Suppressor macrophage treated with lipopolysaccharide for 4 hours (primary cell): Measurements from ENCODE around the gene MYL2.

Source experiments
- DNase-seq: peaks from one replicate; pipeline ENCODE4 v3.0.0-alpha.2; 2020

Gene MYL2

GRCh38 chr12:110929818-110930217, 9.4 kb upstream of the MYL2 start:
- DNase-seq, result no peak

- DNase-seq, result no peak
Observed at GRCh38 chr12:110928700-110929099, 8.3 kb upstream of the MYL2 start.

DNA sequence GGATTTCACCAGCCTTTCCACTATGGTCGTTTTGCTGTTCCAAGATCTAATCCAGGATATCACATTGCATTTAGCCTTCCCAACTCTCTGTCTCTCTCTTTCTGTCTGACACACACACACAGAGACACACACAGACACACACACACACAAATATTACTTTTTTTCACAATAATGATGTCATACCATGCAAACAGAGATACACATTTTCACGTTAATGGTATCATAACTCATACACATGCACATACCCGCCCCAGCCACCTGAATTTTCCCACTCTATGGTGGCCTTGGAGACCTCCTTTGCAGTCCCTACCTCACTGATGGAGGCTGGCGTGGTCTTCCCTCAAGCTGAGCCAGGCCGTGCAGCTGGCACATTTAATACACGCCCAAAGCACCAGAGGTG, 7.2 kb upstream of the MYL2 start:
- DNase-seq, result no peak

- no peak for DNase-seq
Observed at GRCh38 chr12:110923692-110924334, 3.4 kb upstream of the MYL2 start.

DNA sequence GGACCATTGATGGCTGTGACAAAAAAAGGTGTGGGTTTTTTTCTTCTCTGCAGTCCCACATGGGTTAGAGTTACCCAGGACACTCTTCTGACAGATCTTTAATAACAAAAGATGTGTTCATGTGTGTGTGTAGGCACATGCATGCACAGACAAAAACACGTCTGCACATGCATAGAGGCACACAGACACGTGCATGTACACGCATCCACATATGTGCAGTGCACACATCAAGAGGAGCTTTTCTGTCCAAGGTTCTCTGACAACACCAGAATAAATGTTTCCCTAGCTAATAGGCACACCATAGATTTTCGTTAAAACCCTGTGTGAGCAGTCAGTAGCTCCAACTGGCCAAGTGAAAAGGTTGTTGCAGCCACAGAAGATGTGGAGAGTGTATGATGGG, 2.8 kb upstream of the MYL2 start:
- DNase-seq, result no peak

DNA sequence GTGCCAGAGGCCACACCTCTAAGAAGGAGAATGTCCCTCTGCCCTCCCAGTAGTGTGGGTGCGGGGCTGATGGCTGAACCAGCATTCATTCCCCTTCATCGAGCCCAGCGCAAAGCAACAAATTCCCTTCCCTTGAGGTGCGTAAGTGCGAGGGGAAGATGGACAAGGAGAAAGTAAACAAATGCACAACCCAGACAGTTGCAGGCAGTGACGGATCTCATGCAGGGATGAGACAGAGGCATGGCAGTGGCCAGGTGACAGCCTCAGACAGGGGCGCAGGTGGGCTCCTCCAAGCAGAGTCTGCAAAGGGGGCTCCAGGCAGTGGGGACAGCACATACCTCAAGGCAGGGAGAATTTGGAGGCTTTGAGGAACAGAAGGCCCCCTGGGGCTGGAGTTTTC, 2.3 kb upstream of the MYL2 start:
- DNase-seq, result no peak

- DNase-seq, result no peak
Observed at GRCh38 chr12:110921262-110921661, 883 bp upstream of the MYL2 start.

GRCh38 chr12:110919720-110920119, 659 bp downstream of the MYL2 start:
- DNase-seq, result no peak

DNA sequence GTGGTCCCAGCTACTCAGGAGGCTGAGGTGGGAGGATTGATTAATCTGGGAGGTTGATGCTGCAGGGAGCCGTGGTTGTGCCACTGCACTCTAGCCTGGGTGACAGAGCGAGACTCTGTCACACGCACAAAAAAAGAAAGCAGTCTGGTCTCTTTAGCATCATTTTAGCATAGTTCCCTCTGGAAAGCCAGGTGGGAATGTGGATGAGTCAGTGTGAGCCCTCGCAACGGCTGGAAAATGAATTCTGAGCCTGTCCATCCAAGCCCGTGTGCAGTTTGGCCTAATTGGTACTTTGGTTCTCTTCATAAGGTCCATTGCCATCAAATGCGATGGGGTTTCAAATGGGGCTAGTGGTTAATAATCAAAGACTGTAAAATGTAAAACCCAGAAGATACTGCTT, 2.4 kb downstream of the MYL2 start:
- DNase-seq, result no peak

- DNase-seq, result no peak
Observed at GRCh38 chr12:110917467-110917866, 2.9 kb downstream of the MYL2 start.

DNA sequence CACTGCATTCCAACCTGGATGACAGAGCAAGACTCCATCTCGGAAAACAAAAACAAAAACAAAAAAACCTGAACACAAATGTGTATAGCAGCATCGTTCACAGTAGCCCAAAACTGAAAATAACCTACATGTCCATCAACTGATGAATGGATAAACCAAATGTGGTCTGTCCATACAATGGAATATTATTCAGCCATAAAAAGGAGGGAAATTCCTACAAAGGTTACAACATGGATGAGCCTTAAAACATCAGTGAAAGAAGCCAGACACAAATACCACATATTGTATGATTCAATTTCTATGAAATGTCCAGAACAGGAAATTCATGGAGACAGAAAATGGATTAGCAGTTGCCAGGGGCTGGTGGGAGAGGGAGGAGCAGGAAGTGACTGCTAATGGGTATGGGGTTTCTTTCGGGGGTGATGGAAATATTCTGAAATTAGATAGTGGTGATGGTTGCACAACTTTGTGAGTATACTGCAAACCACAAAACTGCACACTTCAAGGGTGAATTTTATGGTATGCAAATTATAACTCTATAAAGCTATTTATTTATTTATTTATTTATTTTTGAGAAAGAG, 4.0 kb downstream of the MYL2 start:
- DNase-seq, result no peak

DNA sequence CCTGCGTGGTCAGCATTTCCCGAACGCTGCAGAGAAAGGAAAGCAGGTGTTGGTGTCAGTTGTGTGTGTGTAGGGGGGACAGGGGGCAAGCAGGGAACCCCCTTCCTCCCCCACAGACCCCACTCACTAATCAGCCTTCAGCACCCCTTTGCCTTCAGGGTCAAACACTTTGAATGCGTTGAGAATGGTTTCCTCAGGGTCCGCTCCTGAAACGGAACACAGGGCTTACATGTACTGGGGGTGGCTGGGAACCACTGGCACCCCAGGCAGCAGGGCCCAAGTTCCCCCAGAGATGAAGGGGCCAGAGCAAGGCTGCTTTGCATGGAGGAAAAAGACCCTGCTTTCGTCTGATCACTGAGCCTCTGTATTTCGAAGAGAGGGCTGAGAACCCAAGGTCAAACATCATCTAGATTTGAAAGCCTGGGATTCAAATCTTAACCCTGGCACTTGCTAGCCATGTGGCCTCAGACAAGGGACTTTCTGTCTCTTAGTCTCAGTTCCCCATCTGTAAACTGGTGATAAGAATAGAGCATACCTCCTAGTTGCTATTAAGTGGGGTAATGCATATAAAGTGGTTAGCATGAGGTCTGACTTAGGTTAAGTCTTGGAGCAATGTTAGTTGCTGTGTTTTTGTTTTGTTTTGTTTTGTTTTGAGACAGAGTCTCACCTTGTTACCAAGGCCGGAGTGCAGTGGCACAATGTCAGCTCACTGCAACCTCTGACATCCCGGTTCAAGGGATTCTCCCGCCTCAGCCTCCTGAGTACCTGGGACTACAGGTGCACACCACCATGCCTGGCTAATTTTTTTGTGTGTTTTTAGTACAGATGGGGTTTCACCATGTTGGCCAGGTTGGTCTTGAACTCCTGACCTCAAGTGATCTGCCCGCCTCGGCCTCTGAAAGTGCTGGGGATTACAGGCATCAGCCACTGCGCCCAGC, 7.0 kb downstream of the MYL2 start:
- DNase-seq, result peak; percentile 31

DNA sequence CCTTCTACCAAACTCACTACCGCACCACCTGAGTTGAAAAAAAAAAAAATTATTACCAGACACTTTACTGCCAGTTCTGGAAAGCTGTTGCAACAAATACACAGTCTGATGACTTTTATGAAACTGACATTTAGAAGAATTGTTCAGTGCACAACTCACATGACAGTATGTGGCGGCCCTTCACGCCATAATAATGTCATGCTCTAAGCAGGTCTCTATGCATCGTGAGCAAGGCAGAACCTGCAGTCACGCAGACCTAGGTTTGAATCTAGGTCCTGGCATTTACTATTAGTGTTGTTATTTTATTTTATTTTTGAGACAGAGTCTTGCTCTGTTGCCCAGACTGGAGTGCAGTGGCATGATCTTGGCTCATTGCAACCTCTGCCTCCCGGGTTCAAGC, 8.1 kb downstream of the MYL2 start:
- DNase-seq, result peak; percentile 8

DNA sequence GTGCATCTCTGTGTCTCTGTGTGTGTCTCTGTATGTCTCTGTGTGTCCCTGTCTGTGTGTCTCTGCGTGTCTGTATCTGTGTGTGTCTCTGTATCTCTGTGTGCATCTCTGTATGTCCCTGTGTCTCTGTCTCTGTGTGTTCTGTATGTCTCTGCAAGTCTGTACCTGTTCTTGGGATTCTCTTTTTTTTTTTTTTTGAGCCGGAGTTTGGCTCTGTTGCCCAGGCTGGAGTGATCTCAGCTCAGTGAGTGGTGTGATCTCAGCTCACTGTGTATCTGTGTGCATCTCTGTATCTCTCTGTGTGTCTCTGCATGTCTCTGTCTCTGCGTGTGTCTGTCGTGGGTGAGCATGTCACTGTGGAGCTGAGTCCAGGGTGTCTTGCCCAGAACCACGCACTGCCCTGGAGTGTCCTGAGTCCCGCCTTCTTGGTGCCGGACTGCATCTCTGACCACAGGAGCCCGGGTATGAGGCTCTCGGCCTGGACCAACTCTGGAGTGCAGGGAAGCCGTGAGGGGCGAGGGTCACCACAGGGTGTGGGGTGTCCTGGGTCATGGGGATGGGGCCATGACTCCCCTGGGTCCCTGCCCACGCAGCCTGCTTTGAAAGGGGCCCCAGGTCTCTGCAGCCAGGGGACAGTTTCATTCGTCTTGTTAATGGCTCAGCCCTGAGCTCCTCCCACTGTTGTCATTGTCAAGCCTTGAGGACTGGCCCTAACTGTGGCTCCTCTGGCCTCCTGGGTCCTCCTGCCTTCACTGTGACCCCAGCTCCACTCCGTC, 11.8 kb downstream of the MYL2 start:
- DNase-seq, result no peak

- no peak for DNase-seq
Observed at GRCh38 chr12:110907583-110907982, 12.8 kb downstream of the MYL2 start.

GRCh38 chr12:110906985-110907384, 13.4 kb downstream of the MYL2 start:
- DNase-seq, result no peak

- DNase-seq, result no peak
Observed at GRCh38 chr12:110906516-110906915, 13.9 kb downstream of the MYL2 start.

DNA sequence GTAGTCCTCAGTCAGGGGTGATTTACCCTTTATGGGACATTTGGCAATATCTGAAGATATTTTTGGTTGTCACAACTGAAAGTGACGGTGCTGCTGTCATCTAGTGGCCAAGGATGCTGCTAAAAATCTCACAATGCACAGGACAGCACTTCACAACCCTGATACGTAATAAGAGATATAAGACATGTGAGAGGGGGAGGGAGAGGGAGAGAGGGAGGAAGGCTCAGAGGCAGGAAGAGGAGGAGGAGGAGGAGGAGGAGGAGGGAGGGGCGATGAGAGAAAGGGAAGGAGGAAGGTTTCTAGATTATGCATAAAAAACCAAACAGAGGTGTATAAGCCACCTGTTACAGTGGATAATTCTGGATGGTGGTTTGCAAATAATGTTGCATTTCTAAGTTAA, 14.3 kb downstream of the MYL2 start:
- DNase-seq, result peak; percentile 32

- DNase-seq, result no peak
Observed at GRCh38 chr12:110903511-110903910, 16.9 kb downstream of the MYL2 start.

DNA sequence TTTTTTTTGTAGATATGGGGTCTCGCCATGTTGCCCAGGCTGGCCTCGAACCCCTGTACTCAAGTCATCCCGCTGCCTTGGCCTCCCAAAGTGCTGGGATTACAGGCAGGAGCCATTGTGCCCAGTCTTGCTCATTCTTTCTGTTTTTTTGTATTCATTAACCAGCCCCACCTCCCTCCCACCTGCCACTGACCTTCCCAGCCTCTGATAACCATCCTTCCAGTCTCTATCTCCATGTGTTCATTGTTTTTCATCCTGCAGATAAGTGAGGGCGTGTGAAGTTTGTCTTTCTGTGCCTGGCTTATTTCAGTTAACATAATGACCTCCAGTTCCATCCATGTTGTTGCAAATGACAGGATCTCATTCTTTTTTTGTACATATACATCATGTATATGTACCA, 19.0 kb downstream of the MYL2 start:
- no peak for DNase-seq

DNA sequence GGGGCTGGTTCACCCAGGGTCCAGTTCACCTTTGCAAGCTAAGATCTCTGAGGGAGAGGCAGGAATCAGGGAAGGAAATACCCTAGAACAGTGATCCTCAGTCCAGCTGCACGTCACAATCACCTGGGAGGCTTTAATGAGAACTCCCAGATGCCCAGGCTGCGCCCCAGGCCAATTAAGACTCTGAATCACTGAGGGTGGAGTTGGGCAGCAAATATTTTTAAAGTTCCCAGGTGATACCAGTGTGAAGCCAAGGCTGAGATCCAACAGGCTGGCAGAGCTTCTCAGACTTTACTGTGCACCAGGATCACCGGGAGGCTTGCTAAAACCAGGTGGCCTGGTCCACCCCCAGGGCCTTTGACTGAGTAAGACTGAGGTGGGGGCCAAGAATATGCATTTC, 23.8 kb downstream of the MYL2 start:
- no peak for DNase-seq

GRCh38 chr12:110893956-110894355, 26.4 kb downstream of the MYL2 start:
- no peak for DNase-seq

DNA sequence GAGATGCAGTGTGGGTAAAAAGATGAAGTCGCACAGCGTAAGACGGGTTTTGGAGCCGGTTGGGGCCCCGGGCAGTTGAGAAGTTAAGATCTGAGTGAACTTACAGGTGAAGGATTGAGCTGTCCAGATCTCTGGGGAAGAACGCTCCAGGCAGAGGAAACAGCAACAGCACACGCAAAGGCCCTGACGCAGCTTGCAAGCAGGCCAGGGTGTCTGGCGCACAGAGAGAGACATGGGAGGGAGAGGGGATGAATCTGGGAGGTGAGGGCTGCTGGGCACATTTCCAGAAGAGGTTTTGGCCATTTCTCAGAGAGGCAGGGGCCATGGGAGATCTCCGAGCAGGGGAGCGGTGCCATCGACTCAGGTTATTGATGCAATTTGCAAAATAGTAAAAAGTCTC, 31.0 kb downstream of the MYL2 start:
- no peak for DNase-seq
